H1 (cell line): Measurements from ENCODE around the gene SAG. TPM values are rescaled to one million over a fixed set of nuclear protein-coding genes. Genes with fewer than 3 reads are reported as not detected.

Experiments
- CREB1 ChIP-seq: IDR thresholded peaks from 2 replicates; pipeline ENCODE4 v1.6.1; 2012; ENCODE audit warnings: inconsistent platforms
- RBBP5 ChIP-seq: IDR thresholded peaks from 2 replicates; pipeline ENCODE4 v1.7.1; 2012; ENCODE audit warnings: low read depth, mild to moderate bottlenecking, inconsistent platforms, low read length, moderate library complexity, borderline replicate concordance
- RFX5 ChIP-seq: IDR thresholded peaks from 2 replicates; pipeline ENCODE4 v1.6.1; 2011; ENCODE audit warnings: low read depth, low read length, improper control_type of control experiment, borderline replicate concordance
- SIX5 ChIP-seq: IDR thresholded peaks from 2 replicates; pipeline ENCODE4 v1.6.1; 2011; ENCODE audit warnings: mild to moderate bottlenecking, low read depth, low read length
- TAF7 ChIP-seq: optimal IDR thresholded peaks from 2 replicates; pipeline ENCODE3; 2011; ENCODE audit warnings: low read depth, mild to moderate bottlenecking, inconsistent platforms, low read length, moderate library complexity, borderline replicate concordance
- polyA plus RNA-seq, 7 experiments: library from polyadenylated mRNA; depleted of rRNA in 3 of 7; stranded (reverse) in 5 of 7; unstranded in 2 of 7; fragments of >200 nt in 5 of 7; fragments of 200-250 nt in 2 of 7; gene quantifications; 1 replicate in 5 of 7; 2 replicates in 1 of 7; 4 replicates in 1 of 7; pipeline versions ENCODE4 v1.2.1 to v1.2.3, GENCODE V29; 2011 to 2013; ENCODE audit warnings: missing spikeins in 2 of 7, mixed read lengths in 2 of 7
- total RNA-seq: library from RNA; stranded (reverse); fragmentation: NEBNext Ultra II Directional; extraction: Animal tissue kit (Norgen Biotek cat#: 25700); gene quantifications from 2 replicates; pipeline ENCODE4 v1.2.1, GENCODE V29; 2021

SAG gene
- total and polyA plus RNA-seq, 2 of the 8 experiments (the other 6 are each of a cell fraction or from before 2014, with no cell fraction given): not detected

DNA sequence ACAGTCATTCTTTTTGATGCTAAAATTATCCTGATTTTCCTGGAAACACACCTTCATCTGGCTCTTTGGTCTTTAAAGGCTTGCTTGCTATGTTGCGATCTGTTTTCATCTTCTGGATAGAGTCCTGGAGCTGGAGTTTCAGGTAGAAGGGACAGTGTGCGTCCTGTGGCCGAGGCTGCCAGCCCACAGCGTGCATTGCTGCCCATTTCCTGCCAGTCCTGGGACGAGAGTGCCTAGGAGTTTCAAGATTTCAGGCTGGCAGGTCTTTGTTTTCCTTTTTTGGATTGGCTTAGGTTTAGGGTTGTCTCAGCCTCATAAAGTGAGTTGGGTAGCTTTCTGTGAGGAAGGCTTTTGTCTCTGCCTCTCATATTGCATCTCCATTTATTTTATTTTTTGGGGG is 61.1 kb downstream of the SAG start (continued):
- no peak for TF ChIP-seq RBBP5
- TF ChIP-seq TAF7: no peak
- no peak for TF ChIP-seq SIX5
- TF ChIP-seq RFX5: no peak
- no peak for TF ChIP-seq CREB1
- TF ChIP-seq, all 59 proteins: peak for 0
